Measurements from ENCODE around the gene SGIP1.

The SGIP1 gene

DNA sequence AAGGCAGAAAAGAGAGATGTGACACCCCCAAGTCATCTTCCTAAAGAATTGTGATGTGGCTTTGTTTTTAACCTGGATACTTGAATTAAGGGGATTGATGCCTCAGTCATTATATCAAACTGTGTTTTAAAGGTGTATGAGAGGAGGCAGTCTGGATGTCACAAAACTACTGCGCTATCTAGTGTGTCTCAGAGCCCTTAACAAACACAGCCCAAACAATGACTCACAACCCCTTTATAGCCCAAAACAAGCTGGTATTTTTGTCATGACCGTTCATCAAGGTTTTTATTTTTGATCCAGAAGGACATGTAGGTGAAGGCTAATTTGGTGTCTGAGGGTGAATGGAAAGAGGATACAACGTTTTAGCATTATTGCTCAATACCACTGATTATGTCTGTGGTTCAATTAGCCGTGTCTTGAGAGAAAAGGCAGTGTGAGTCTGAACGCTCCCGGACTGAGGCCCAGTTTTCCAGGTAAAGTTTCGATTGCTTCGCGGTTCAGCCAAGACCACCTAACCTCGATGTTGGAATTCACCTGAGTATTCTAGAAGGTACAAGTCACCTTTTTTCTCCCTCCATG is 71.6 kb downstream of the SGIP1 start:
- DNase-seq (ENCODE audit: low read depth): no peak

DNA sequence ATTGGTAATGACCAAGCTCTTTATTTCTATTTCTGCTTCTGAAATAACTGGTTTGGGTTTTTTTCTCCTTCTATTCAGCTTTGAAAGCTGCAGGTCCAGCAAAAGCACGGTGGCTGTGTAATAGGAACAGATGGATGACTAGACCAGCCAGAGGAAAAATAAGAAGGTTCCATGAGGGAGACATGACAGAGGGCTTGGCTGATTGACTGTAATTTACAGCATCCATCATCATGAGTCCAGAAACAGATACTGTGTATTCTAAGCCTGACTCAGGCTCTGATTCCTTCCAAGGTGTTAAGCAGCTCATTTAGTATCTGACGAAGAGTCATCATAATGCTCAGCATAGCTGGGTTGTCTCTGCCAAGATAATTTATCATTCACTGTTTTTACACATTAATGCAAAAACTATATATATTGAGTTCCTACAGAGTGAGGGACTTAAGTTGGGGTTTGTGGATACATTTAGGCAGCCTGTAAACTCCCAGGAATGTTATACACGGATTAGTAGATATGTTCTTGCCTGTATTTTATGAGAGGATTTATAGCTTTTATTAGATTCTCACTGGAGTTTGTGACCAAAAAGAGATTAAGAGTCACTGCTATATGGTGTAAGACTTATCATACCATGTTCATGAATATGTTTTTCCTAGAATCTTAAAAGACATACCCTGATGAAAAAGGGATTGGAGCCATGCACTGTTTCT is 72.6 kb downstream of the SGIP1 start:
- DNase-seq (ENCODE audit: low read depth): no peak

DNA sequence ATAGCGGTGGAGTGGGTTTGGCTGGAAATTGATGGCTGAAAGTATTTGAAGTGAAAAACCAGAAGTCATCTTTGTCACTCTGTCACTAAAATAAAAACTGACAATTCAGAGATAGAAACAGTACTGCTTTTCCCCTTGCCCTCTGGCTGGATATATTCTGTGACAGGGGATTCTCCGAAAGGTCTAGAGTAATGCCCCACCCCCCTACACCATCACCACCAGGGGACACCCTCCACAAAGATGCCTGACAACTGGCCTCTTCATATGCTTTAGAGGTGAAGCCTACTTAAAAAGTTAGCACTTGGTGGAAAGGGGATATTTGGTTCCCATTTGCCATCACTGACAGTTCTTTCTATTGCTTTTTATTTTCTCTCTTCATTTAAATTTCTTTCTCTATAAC is 73.5 kb downstream of the SGIP1 start:
- no peak for DNase-seq (ENCODE audit: low read depth)

DNA sequence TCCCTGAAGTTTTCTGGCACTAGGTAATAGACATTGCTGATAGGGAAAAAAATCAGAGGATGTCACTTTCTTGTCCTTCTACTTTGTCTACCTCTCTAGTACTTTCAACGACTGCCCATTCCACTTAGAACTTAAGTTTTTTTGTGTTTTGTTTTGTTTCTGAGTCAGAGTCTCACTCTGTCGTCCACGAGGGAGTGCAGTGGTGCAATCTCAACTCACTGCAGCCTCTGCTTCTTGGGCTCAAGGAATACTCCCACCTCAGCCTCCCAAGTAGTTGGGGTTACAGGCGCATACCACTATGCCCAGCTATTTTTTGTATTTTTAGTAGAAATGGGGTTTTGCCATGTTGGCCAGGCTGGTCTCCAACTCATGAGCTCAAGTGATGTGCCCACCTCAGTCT is 79.2 kb downstream of the SGIP1 start:
- no peak for DNase-seq (ENCODE audit: low read depth)

DNA sequence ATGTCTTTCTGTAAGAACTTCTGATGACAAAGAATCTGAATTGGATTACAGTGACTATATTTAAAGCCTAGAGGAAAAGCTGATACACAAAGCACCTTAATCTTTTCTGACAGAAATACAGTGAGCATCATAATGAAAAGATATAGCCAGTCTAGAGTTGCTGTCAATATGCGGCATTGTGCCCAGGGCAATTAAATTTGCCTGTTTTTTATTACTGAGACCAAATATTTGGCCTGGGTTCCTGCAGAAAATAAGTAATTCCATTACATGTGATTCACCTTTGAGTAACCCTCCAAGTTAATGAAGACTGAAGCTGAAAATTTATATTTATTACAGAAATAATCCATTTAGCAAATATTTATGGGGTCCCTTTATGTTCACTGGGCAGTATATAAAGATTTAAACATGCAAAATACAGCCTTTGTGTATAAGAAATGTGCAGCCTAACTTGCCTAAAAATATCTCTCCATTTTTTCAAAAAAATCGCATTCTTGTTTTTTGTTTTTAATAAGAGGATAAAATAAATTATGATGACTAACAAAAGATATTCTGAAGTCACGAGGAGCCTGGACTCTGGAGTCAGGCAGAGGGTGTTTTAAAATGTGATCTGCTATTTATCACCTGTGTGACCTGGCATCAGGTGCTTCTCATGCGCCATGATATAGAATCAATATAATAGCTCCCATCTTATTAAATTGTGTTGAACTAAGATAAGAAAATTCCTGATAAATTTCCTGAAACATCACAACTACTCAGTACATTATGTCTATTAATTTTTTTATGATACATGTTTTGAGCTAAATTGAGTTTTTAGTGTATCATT is 83.6 kb downstream of the SGIP1 start:
- DNase-seq (ENCODE audit: low read depth): no peak

DNA sequence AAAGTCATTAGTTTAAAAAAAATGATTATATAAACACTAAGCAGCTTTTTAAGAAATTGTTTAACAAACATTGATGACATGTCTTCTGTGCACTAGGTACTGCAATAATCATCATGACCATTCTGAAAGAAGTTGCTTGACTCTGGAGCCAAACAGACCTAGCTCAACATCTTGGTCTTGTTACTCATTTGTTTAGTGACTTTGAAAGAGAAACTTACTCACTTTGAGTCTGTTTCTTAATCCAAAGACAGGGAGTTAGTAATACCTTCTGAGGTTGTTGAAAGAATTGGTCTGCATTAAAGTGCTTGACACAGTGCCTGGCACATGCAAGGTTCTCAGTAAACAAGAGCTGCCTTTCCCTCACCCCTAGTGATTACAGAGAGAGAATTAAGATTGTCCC is 84.4 kb downstream of the SGIP1 start:
- DNase-seq (ENCODE audit: low read depth): no peak

DNA sequence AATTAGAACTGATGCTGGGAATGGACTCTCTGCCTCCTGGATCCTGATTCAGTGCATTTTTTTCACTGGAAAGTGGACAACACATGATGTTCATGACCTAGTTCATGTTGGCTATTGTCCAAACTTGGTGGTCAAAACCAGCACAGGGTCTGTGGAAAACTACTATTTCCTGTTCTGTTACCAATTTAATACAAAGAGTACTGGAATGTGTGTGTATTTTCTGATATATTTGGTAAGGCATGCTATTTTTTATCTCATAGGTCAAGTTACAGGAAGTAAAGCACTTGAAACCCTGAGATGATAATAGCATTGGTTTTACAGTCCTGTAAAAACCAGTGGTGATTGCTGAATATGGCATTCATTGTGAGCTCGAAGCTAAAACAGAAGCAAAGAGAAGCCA is 89.9 kb downstream of the SGIP1 start:
- no peak for DNase-seq (ENCODE audit: low read depth)

DNA sequence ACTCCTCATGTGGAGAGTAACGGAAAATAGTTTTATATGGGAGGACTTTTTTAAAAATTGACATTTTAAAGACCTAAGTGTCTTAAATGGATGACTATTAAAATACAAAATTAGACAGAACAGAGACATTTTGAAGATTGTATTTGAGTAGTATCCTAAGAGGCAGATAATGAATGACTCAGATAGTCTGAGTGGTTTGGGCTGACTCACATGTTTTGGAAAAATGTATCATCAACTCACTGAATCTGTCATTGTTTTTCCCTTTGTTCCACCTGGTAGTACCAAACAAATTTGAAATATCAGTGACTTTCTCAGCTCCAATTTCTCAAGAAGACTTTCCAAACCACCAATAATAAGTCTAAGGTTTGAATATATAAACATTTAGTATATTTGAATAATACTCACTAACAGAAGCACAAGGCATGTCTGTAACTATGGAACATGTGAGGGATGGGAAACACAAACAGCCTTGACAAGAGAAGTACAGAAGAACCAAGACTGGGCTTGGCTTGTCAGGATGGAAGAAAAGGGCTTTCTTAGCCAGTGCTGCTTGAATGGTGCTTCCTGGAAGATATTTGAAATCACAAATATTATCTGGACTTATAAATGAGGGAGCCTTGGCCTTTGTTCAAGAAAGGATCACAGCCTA is 90.6 kb downstream of the SGIP1 start:
- no peak for DNase-seq (ENCODE audit: low read depth)

DNA sequence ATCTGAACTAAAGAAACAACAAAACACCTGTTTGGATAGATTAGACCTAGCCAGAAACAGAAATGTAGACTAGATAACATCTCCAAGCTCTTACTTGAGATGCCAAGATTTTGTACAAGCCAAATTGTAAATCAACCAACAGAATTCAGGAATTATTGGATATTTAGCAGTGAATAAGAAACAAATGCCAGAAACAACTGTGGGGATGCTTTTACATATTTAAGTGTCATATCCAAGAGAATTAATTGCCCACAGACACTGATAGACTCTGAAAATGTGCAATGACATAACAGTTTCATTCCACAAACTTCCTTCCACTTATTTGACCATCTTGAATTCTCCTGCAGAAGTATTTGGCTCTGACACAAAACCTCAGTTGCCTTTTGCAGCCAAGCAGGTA is 92.3 kb downstream of the SGIP1 start:
- no peak for DNase-seq (ENCODE audit: low read depth)

DNA sequence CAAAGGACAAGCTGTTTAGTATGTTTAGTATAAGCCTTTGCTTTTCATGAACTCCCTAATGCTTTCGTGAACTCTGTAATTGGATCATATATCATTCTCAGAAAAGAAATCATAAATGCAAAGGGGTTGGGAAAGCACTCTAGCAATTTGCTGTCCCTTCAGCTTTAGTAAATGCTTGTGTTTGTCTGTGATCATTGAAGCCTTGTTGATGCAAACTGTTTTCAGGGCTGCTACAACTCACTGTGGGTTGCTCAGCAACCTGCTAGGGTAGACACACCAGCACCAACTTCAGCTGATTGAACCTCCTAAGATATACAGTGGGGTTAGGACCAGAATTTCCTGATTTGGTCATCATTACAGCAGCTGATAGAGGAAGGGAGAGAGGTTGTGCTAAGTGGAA is 95.0 kb downstream of the SGIP1 start:
- no peak for DNase-seq (ENCODE audit: low read depth)

DNA sequence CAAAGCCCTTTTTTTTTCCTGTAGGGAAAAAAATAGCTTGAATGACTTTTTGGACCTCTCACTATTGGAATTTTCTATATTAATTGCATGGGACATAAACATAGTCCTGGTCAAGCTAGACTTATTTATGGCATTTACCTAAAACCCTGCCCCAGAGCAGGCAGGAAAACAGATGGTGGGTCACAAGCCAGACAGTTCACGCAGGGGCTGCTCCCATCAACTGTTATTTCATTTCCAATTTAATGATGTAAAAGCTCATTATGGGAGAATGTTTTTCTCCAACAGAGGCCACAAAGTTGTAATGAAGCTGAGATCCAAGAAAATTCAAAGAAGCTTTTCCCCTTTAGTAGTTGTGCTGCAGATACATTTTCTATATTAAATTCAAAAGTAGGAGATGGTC is 99.2 kb downstream of the SGIP1 start:
- no peak for DNase-seq (ENCODE audit: low read depth)

DNA sequence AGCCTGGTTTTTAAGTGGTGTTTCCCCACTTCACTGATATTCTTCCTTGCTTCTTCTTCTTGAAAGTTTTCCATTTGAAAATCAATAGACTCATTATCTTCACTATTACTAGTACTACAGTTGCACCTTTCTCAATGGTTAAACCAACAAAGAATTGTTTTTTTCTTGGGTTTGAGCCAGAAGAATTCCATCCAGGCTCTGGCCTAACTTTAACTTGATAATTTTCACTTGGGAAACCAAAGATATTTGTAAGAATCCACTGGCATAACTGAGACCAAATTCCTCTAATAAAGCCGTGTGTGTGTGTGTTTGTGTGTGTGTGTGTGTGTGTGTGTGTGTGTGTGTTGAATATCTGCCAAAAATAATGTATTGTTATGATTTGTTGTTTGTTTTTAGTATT is 103.2 kb downstream of the SGIP1 start:
- DNase-seq (ENCODE audit: low read depth): no peak

DNA sequence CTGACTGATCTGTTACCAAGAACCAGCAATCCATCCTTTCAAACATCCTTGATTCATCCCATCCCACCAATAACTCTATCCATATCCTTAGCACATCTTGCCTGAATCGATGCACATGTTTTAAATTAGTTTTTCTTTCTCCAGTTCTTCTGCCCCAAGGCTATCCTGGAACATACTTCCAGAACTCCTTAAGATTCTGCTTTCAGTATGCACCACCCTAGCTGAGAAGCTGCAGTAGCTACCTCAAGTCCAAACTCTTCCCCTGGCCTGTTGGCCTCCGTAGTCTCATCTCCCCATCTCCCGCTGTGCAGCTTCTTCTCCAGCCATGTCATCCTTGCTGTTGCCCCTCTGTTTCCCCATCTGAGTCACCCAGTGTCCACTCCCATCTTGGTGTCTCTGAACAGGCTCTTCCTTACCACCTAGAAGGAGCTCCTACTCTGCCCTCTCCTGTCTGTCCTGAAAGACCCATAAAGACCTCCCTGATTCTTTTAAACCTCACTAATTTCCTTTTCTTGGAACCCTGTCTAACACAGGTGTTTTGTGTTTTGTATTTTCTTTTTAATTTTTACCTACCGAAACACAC is 108.0 kb downstream of the SGIP1 start:
- no peak for DNase-seq (ENCODE audit: low read depth)

DNA sequence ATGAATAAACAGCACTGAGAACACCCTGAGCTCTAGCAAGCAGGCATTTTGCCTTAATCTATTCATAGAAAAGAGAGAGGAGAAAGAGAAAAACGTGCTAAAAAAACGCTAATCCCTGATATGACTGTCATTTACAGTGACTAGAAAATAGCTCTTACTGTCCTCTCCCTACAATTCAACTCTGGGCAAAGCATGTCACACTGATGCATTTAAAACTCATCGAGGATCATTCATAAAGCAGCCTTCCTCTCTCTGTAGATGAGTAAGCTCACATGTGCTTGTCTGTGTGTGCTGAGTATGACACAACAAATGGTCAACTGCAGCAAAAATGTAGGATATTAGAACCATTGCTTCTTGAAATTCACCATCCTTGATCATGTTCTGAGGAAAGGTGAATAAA is 109.0 kb downstream of the SGIP1 start:
- DNase-seq (ENCODE audit: low read depth): no peak

DNA sequence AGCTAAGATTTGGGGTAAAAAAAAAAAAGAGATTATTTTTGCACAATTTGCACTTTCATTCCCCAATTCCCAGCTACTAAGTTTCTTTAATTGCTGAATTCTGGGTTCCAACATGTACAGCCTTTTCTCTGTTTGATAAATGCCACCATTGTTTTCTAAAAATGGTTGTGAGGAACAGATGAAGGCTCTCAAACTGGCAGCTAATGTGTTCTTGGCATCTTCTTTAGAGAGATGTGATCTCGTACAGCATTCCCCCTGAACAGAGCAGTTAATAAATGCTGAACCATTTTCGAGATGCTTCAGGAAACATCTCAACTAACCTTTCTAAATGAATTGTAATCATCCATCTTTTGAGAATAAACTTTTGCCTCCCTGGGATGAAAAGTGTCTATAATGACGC is 110.4 kb downstream of the SGIP1 start:
- DNase-seq (ENCODE audit: low read depth): no peak

DNA sequence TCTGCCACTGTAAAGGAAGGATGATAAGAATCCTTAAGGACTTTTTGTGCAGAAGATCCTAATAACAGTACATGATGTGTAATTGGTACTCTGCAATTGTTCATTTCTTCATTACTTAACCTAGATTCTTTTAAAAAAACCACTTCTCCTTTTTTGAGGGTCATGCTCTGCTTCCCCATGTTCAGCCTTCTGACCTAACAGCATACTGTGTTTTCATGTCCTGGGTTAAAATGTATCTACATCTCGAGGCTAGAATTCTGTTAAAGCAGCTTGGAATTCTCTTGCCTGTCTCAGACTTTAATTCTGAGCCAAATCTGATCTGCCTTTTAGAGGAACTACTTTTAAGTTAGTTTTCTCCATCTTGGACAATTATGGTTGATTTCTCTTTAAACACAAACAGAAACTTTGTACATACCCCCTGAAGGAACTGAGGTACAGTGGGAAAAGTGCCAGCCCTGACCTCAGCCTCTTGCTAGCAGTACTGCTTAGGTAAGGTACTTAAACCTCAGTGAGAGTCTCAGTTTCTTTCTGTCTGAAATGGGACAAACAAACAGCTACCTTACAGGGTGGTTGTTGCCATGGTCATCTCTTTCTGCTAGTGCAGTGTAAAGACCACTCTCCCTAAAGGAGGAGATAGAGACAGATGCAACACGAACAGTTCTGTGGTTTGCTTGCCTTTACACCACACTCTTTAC is 115.1 kb downstream of the SGIP1 start:
- DNase-seq (ENCODE audit: low read depth): no peak

DNA sequence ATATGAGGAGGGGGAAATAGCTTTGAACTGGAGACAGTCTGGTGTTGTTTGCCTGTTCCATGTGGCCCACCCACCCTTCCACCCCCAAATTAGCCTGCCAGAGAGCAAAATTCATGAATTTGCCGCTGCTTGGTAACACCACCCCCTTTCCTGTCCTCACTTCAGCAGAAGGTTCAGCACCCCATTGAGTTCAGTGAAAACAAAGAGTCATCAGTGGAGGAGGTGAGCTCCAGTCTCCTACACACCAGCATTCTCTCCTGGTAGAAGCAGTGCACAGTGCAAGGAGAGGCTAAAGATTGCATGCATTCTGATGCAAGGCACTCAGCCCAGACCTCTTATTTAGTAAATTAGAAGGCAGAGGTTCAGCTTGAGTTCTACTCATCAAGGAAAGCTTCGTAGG is 118.6 kb downstream of the SGIP1 start:
- no peak for DNase-seq (ENCODE audit: low read depth)

DNA sequence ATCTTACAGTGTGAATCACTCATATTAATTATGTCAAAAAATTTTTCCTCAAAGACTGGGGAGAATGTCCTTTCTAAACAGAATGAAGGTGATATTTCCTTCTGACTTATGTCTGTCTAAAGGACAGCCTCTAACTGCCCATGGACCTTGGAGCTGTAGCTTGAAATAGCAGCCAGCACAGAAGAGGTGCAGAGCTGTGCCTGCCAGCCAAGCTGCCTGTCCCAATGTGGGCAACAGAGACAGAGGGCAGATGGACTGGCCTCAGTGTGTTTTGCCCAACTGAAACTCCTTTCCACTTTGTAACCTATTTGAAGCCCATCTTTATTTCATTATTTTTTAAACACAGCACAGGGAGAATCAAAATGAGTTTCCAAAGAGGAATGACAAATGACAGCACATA is 120.7 kb downstream of the SGIP1 start:
- DNase-seq (ENCODE audit: low read depth): no peak

DNA sequence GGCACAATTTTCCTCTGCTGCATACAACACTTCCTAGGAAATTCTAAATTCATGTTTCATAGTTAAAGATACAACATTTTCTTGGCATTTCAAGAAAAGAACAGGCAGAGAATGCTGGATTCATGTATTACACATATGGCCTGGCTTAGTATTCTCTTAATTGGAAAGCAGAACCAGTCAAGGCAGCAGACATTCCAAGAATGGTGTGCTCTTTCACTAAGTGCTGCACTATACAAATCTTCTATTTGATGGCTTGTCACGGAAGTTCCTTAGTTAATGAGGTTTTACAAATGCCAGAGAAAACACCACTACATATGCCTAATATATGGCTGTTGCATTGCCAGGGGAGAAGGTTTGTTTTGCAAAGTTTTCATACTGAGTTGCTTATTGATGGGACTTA is 137.5 kb downstream of the SGIP1 start:
- no peak for DNase-seq (ENCODE audit: low read depth)

DNA sequence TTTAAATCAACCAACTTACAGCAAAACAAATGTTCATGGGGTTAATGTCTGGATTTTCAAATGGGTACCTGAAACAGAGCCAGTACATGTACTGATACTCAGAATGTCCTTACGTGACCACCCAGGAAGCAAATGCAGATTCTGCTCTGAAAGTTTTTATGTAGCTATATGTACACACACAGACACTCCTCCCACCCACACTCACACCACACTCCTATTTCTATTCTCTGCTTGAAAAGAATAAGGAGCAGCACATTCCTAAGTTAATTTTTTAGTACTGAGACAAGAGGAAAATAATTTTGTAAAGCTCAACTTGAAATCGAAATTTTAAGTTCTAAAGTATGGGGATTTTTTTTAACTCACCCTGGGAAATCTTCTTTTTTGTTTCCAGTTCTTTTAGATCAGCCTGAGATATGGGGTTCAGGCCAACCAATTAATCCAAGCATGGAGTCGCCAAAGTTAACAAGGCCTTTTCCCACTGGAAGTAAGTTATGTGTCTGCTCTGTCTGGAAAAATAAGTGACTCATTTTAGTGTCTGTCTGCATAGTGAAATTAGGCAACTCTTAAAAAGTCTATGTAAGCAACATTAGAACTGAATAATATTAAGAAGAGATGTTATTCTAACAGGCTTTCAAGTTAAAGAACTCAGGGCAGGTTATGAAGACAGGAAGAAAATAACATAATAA is 142.8 kb downstream of the SGIP1 start:
- DNase-seq (ENCODE audit: low read depth): no peak

DNA sequence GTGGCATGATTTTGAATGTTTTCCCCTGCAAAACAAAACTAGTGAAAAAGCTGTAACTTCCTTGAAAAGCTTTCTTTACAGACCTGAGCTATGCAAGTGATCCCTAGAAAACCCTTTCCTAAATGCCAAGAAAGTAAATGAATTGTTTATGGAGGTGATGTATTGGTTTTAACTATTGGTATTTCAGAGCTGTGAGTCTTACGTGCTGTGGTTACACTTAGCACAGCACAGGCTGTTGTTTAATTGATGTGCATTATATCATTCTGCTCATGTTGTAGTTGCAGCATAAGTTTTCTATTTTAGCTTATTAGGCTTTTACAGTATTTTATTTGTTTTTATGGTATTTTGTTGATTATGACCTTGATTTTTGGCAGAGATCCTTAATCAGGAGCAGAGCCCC is 144.2 kb downstream of the SGIP1 start:
- DNase-seq (ENCODE audit: low read depth): no peak
